BE2C (cell line): Measurements from ENCODE around the gene POU2F3.

ENCODE experiments used
- DNase-seq: peaks from one replicate; pipeline ENCODE4 v3.0.0-alpha.2; 2020
- H3K27me3 ChIP-seq: fragments of 250-450 bp; sonication (Bioruptor Pico); 2 replicates; pipeline ENCODE4 v1.5.1; 2020; ENCODE audit warnings: mild to moderate bottlenecking
- H3K36me3 ChIP-seq: fragments of 250-450 bp; sonication (Bioruptor Pico); 2 replicates; pipeline ENCODE4 v1.5.1; 2020; ENCODE audit warnings: mild to moderate bottlenecking
- H3K4me1 ChIP-seq: fragments of 250-450 bp; sonication (Bioruptor Pico); 2 replicates; pipeline ENCODE4 v1.5.1; 2020
- H3K4me3 ChIP-seq: 2 replicates; pipeline ENCODE4 v1.5.1; 2011; ENCODE audit warnings: low read depth, low read length
- H3K9me3 ChIP-seq: fragments of 250-450 bp; sonication (Bioruptor Pico); 2 replicates; pipeline ENCODE4 v1.5.1; 2020
- TF ChIP-seq, protein P1 (sequence below): IDR thresholded peaks from 2 replicates; pipeline ENCODE4 v1.5.1; 2012; ENCODE audit warnings: mild to moderate bottlenecking, low read depth, low read length

The POU2F3 gene

DNA sequence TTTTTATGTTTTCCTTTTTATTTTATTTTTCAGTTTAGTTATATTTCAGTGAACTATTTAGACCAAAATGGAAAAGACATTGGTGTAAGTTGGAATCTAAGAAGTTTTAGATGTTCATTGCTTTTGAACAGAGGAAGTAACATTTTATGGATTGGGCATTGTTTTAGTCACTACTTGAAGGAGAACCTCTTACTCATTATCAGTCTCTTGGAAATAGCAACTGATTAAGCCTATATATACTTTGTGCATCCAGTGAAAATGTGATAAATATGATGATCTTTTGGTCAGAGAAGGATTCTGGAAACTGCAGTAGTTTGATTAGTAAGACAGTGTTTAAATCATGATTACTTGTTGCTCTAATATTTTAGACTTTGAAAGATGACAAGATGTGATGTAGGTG lies 110.7 kb downstream of the POU2F3 start:
- Histone ChIP-seq H3K4me1 (peaks cover 9% of the 10 kb centered on the region), H3K4me3 (no peak overlapping the region), H3K36me3 (no peaks in the 10 kb centered on the region), H3K27me3 (no peaks in the 10 kb centered on the region), H3K9me3 (no peaks in the 10 kb centered on the region)
- no peak for DNase-seq
- TF ChIP-seq, protein P1, sequence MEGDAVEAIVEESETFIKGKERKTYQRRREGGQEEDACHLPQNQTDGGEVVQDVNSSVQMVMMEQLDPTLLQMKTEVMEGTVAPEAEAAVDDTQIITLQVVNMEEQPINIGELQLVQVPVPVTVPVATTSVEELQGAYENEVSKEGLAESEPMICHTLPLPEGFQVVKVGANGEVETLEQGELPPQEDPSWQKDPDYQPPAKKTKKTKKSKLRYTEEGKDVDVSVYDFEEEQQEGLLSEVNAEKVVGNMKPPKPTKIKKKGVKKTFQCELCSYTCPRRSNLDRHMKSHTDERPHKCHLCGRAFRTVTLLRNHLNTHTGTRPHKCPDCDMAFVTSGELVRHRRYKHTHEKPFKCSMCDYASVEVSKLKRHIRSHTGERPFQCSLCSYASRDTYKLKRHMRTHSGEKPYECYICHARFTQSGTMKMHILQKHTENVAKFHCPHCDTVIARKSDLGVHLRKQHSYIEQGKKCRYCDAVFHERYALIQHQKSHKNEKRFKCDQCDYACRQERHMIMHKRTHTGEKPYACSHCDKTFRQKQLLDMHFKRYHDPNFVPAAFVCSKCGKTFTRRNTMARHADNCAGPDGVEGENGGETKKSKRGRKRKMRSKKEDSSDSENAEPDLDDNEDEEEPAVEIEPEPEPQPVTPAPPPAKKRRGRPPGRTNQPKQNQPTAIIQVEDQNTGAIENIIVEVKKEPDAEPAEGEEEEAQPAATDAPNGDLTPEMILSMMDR = no peak

DNA sequence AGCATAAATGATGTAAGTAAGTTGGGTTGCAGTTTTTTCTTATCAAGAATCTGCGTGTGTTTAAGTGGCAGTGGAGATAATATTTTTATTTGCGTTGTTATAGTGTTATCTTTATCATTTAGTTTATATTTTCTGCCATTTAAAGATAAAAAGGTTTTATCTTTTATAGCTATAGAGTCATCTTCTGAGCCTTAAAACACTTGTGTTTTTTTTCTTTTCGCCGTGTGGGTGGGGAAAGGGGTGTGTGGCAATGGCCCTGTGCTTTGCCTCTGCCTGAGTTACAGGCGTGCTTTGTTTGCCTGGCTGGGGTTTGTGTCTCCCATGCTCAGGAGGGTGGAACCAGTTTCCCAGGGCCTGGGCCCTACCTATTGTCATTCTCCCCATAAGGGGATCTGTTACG lies 112.5 kb downstream of the POU2F3 start:
- Histone ChIP-seq H3K4me3 (no peak overlapping the region), H3K9me3 (no peaks in the 10 kb centered on the region), H3K36me3 (no peaks in the 10 kb centered on the region), H3K4me1 (peaks cover 3% of the 10 kb centered on the region; the same call in 1 of the 2 replicates), H3K27me3 (no peaks in the 10 kb centered on the region)
- no peak for DNase-seq
- TF ChIP-seq, protein P1 = no peak

DNA sequence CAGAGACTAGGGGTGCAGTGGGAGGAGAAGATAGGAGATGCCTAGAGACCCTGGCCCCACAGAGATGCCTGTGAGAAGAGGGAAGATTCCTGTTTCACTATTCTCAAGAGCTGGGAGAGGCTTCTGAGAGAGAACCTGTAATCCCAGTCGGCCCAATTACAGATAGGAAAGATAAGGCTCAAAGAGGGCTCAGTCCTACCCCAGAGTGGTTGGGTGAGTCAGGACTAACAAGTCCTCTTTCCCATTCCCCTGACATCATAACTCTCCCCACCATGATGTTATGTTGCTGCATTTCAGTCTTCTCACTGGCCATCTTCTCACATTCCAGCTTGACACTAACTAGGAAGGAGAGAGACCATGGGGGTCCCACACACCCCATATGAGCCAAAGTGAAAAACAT lies 114.1 kb downstream of the POU2F3 start:
- no peaks in the 10 kb centered on the region for H3K4me1 ChIP-seq
- H3K4me3 ChIP-seq = no peak overlapping the region
- no peaks in the 10 kb centered on the region for H3K27me3 ChIP-seq
- no peaks in the 10 kb centered on the region for H3K36me3 ChIP-seq
- no peak for DNase-seq
- H3K9me3 ChIP-seq = no peaks in the 10 kb centered on the region
- TF ChIP-seq, protein P1 = no peak

DNA sequence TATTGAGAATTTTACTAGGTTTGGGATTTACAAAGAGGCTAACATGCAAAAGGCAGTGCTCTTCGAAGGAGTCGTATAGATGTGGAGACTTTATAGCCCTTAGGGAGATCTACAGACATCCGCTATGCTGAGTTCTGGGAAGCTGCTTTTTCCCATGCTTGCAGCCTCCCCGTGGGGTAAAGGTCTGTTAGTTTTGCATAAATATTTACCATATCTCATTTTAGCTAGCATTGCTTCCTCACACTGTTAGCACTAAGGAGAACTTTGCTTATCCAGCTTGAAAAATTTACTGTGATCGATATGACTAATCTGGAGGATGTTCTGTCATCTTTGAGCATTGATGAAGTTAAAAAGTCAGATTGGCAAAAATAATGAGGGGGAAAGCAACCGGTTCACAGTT lies 114.8 kb downstream of the POU2F3 start:
- H3K4me1 ChIP-seq = no peaks in the 10 kb centered on the region
- H3K4me3 ChIP-seq = no peak overlapping the region
- no peaks in the 10 kb centered on the region for H3K9me3 ChIP-seq
- H3K27me3 ChIP-seq = no peaks in the 10 kb centered on the region
- no peaks in the 10 kb centered on the region for H3K36me3 ChIP-seq
- no peak for DNase-seq
- TF ChIP-seq, protein P1 = no peak

DNA sequence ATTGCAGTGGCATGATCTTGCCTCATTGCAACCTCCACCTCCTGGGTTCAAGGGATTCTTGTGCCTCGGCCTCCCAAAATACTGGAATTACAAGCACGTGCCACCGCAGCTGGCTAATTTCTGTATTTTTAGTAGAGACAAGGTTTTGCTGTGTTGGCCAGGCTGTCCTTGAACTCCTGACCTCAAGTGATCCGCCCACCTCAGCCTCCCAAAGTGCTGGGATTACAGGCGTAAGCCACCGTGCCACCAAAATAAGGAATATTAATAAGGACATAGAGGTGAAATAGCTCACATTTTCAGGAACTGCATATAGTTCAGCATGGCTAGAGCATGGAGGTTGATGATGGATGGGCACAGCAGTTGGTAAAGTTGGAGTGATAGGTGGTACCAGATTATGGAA lies 117.7 kb downstream of the POU2F3 start:
- Histone ChIP-seq H3K4me3 (no peak overlapping the region), H3K4me1 (no peaks in the 10 kb centered on the region), H3K27me3 (no peaks in the 10 kb centered on the region)

DNA sequence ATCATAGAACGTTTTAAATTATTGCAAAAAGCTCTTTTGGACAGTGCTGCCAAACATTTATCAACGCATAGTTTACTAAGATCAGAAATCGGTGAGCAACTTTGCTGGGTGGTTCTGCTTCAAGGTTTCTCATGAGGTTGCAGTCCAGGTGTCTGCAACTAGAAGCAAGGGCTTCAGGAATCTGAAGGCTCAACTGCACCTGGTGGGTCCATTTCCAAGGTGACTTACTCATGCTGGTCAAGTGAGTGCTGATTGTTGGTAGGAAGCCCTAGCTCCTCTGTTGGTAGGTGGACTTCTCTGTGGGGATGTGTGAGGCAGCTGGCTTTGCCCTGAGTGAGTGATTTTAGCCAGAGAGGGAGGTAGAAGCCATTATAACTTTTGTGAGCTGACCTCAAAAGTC lies 118.8 kb downstream of the POU2F3 start:
- Histone ChIP-seq H3K27me3 (no peaks in the 10 kb centered on the region), H3K4me3 (no peak overlapping the region), H3K4me1 (no peaks in the 10 kb centered on the region), H3K9me3 (no peaks in the 10 kb centered on the region), H3K36me3 (no peaks in the 10 kb centered on the region)
- no peak for DNase-seq
- TF ChIP-seq, protein P1 = no peak

More for the DNA sequence above, 117.7 kb downstream of the POU2F3 start:
- H3K9me3 ChIP-seq = no peaks in the 10 kb centered on the region
- TF ChIP-seq, protein P1 = no peak
- no peaks in the 10 kb centered on the region for H3K36me3 ChIP-seq
- DNase-seq = no peak
